ENCODE data around the gene KLF16. TPM values are rescaled to one million over a fixed set of nuclear protein-coding genes. Genes with fewer than 3 reads are reported as not detected.

KLF16 gene
- total and polyA plus RNA-seq, 5 donors, result 4.5 to 11.1 (median 7.1) TPM

GRCh38 chr19:1853295-1854038 lies 9.9 kb downstream of the KLF16 start:
- H3K4me3 ChIP-seq (ENCODE audit: low read length), result no peak overlapping the region
- intact Hi-C loops (cut with DNase I), result no loop called here
- H3K27me3 ChIP-seq (ENCODE audit: control insufficient read depth, insufficient read depth), result no peaks in the 10 kb centered on the region
- no peaks in the 10 kb centered on the region for H3K9me3 ChIP-seq (ENCODE audit: control insufficient read depth, low read length)
- DNase-seq, result peak; percentile 74 to 92 (median 90)
- H3K4me1 ChIP-seq (ENCODE audit: control insufficient read depth, insufficient read depth, low read length), result no peaks in the 10 kb centered on the region
- no peak overlapping the region for H3K27ac ChIP-seq (ENCODE audit: low read length)
- 41% methylated on average over 27 of the region's 27 CpGs for WGBS
- peak; percentile 0 to 1 for ATAC-seq

GRCh38 chr19:1852581-1853128 lies 10.7 kb downstream of the KLF16 start:
- DNase-seq, result peak in 2 of 3 donors; percentile 57 to 67
- intact Hi-C loops (cut with DNase I), result no loop called here
- Histone ChIP-seq H3K27me3 (ENCODE audit: control insufficient read depth, insufficient read depth) (no peaks in the 10 kb centered on the region), H3K9me3 (ENCODE audit: control insufficient read depth, low read length) (no peaks in the 10 kb centered on the region), H3K4me3 (ENCODE audit: low read length) (no peak overlapping the region), H3K4me1 (ENCODE audit: control insufficient read depth, insufficient read depth, low read length) (no peaks in the 10 kb centered on the region), H3K27ac (ENCODE audit: low read length) (no peak overlapping the region)
- 79% methylated on average over 9 of the region's 9 CpGs for WGBS
- ATAC-seq, result no peak

- Histone ChIP-seq H3K27ac (ENCODE audit: low read length) (no peak overlapping the region), H3K9me3 (ENCODE audit: control insufficient read depth, low read length) (no peaks in the 10 kb centered on the region), H3K4me3 (ENCODE audit: low read length) (no peak overlapping the region), H3K27me3 (ENCODE audit: control insufficient read depth, insufficient read depth) (no peaks in the 10 kb centered on the region), H3K4me1 (ENCODE audit: control insufficient read depth, insufficient read depth, low read length) (peaks cover 3% of the 10 kb centered on the region)
- ATAC-seq (no peak), DNase-seq (peak in 2 of 3 donors; percentile 61 to 80)
- intact Hi-C loops (cut with DNase I), result no loop called here
- 27% methylated on average over 66 of the region's 66 CpGs for WGBS
Observed at GRCh38 chr19:1851654-1852580, 11.5 kb downstream of the KLF16 start.

- DNase-seq (peak in 2 of 3 donors; percentile 46 to 57), ATAC-seq (no peak)
- peaks cover 3% of the 10 kb centered on the region for H3K4me1 ChIP-seq (ENCODE audit: control insufficient read depth, insufficient read depth, low read length)
- WGBS, result 70% methylated on average over 31 of the region's 31 CpGs
- intact Hi-C loops (cut with DNase I), result no loop called here
- no peak overlapping the region for H3K27ac ChIP-seq (ENCODE audit: low read length)
- H3K27me3 ChIP-seq (ENCODE audit: control insufficient read depth, insufficient read depth), result no peaks in the 10 kb centered on the region
- no peak overlapping the region for H3K4me3 ChIP-seq (ENCODE audit: low read length)
- no peaks in the 10 kb centered on the region for H3K9me3 ChIP-seq (ENCODE audit: control insufficient read depth, low read length)
Observed at GRCh38 chr19:1850809-1851653, 12.3 kb downstream of the KLF16 start.

GRCh38 chr19:1849886-1850398 lies 13.4 kb downstream of the KLF16 start:
- Histone ChIP-seq H3K4me1 (ENCODE audit: control insufficient read depth, insufficient read depth, low read length) (peaks cover 3% of the 10 kb centered on the region), H3K27ac (ENCODE audit: low read length) (no peak overlapping the region), H3K9me3 (ENCODE audit: control insufficient read depth, low read length) (no peaks in the 10 kb centered on the region), H3K27me3 (ENCODE audit: control insufficient read depth, insufficient read depth) (no peaks in the 10 kb centered on the region), H3K4me3 (ENCODE audit: low read length) (no peak overlapping the region)
- WGBS, result 90% methylated on average over 10 of the region's 10 CpGs
- ATAC-seq (no peak), DNase-seq (no peak)
- intact Hi-C loops (cut with DNase I), result no loop called here

- H3K4me1 ChIP-seq (ENCODE audit: control insufficient read depth, insufficient read depth, low read length), result peaks cover 3% of the 10 kb centered on the region
- WGBS, result 67% methylated on average over 5 of the region's 5 CpGs
- H3K4me3 ChIP-seq (ENCODE audit: low read length), result no peak overlapping the region
- H3K27me3 ChIP-seq (ENCODE audit: control insufficient read depth, insufficient read depth), result no peaks in the 10 kb centered on the region
- ATAC-seq (no peak), DNase-seq (no peak)
- H3K9me3 ChIP-seq (ENCODE audit: control insufficient read depth, low read length), result no peaks in the 10 kb centered on the region
- intact Hi-C loops (cut with DNase I), result no loop called here
- no peak overlapping the region for H3K27ac ChIP-seq (ENCODE audit: low read length)
Observed at GRCh38 chr19:1849132-1849474, 14.3 kb downstream of the KLF16 start.

GRCh38 chr19:1848399-1849131 lies 14.8 kb downstream of the KLF16 start, which contains the start of gene REXO1:
Gene REXO1, minus strand, starts transcription at chr19:1848483. Its CDS starts 125 bp downstream, at chr19:1848358.
- intact Hi-C loops (cut with DNase I), result no loop called here
- Histone ChIP-seq H3K4me3 (ENCODE audit: low read length) (peak within 1 kb of the TSS; percentile 91), H3K4me1 (ENCODE audit: control insufficient read depth, insufficient read depth, low read length) (peaks cover 3% of the 10 kb centered on the region), H3K27me3 (ENCODE audit: control insufficient read depth, insufficient read depth) (no peaks in the 10 kb centered on the region), H3K27ac (ENCODE audit: low read length) (peak within 1 kb of the TSS; percentile 93), H3K9me3 (ENCODE audit: control insufficient read depth, low read length) (no peaks in the 10 kb centered on the region)
- peak; percentile 94 to 98 (median 98) for DNase-seq
- ATAC-seq, result peak; percentile 78 to 83
- 2% methylated on average over 60 of the region's 60 CpGs for WGBS

- H3K4me1 ChIP-seq (ENCODE audit: control insufficient read depth, insufficient read depth, low read length), result peaks cover 3% of the 10 kb centered on the region
- peak overlapping the region; percentile 93 for H3K27ac ChIP-seq (ENCODE audit: low read length)
- H3K4me3 ChIP-seq (ENCODE audit: low read length), result peak overlapping the region; percentile 91
- no peaks in the 10 kb centered on the region for H3K27me3 ChIP-seq (ENCODE audit: control insufficient read depth, insufficient read depth)
- DNase-seq (peak; percentile 72 to 77 (median 74)), ATAC-seq (peak in 1 of 2 donors; percentile 36)
- WGBS, result under 1% methylated on average over 72 of the region's 72 CpGs
- H3K9me3 ChIP-seq (ENCODE audit: control insufficient read depth, low read length), result no peaks in the 10 kb centered on the region
- intact Hi-C loops (cut with DNase I), result no loop called here
Observed at GRCh38 chr19:1847684-1848398, 15.5 kb downstream of the KLF16 start.

GRCh38 chr19:1847348-1847683 lies 16.1 kb downstream of the KLF16 start:
- Histone ChIP-seq H3K4me1 (ENCODE audit: control insufficient read depth, insufficient read depth, low read length) (peaks cover 3% of the 10 kb centered on the region), H3K27me3 (ENCODE audit: control insufficient read depth, insufficient read depth) (no peaks in the 10 kb centered on the region), H3K27ac (ENCODE audit: low read length) (peak overlapping the region; percentile 12), H3K9me3 (ENCODE audit: control insufficient read depth, low read length) (no peaks in the 10 kb centered on the region), H3K4me3 (ENCODE audit: low read length) (peak overlapping the region; percentile 91)
- ATAC-seq (no peak), DNase-seq (no peak)
- 5% methylated on average over 12 of the region's 12 CpGs for WGBS
- intact Hi-C loops (cut with DNase I), result no loop called here
